ENCODE measurements around the gene SCGB3A2.

Gene SCGB3A2

DNA sequence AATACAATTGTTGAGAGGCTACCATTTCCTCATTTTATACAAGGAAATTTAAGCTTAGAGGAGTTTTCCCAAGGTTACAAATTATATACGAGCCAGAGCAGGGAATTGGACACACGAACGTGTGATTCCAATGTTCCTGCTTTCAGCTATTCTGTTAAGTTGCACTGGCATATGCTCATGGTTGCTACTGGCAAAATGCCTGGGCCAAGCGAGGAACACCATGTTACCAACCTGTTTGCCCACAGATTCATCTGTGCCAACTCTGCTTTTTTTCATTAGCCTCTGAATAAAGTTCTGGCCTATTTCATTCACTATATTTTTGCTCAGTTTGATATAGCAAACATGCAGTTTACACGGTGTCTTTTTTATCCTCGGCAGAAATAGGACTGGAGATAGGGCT is 32.9 kb downstream of the SCGB3A2 start:
- DNase-seq = no peak

DNA sequence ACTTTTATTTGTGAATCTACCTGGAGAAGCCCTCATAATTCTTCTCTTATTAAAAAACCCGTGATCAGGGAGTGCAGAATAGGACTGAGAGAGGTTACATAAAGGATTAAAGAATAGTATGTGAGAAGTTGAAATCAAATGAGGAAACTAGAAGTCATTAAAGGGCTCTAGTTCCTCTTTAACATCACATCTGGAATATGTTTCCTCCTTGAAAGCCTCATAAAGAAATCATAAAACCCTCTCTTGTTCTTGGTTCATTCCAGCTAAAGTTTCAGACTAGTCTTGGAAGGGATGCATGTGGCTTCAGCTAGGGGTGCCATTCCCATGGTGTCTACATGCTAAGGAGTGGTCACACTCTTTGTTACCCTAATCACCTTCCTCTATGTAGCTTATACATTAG is 33.5 kb downstream of the SCGB3A2 start:
- peak; percentile 42 for DNase-seq

DNA sequence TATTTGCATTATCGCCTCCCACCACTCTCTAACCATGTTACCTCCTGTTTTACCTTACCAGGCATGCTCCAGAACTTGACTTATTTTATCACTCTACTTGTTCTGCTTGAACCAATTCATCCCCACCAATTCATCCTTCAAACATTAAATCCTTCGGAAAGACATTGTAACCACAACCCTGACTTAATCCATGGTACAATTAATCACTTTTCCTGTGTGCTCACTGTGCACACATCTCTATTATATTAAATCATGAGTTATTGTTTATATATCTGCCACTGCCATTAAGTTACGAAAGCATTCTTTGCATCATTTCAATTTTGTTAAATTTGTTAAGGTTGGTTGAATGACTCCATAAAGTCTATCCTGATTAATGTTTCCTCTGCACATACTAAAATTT is 35.3 kb downstream of the SCGB3A2 start:
- DNase-seq = no peak

DNA sequence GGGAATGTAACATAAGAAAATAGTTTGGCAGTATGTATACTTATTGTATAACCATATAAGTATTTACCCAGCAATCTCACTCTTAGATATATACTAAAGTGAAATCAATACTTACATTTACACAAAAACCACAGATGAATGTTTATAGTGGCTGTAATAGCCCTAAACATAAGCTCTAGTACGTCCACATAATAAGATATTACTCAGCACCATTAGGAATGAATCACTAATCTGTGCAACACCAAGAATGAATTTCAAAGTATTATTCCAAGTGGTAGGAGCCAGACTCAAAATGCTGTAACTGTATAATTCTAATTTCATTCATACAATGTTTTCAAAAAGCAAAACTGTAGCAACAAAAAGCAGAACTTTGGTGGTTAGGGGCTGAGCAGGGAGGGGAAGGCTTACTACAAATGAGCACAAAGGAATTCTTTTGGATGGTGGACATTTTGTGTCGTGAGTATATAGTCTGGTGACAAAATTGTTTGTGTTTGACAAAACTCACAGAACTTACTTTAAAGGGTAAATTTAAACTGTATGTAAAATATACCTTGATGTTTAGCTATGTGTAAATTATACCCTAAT is 39.7 kb downstream of the SCGB3A2 start:
- no peak for DNase-seq

DNA sequence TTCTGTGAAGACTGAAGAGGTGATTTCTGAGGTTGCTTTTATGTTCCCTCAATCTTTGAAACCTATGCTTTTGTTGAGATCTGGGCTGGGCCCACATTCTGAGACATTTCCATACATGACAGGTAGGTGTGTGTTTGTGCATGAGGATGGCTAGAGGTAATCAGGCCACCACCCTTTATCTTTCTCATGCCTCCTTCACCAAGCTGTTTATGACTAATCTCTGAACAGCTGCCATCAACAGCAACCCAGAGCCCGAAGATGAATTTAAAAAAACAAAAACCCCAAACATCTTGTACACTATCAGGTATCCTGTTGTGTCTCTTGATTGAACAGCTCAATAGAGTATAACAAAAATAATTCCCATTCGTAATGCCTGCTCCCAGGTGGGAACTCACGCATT is 40.4 kb downstream of the SCGB3A2 start:
- DNase-seq = no peak

DNA sequence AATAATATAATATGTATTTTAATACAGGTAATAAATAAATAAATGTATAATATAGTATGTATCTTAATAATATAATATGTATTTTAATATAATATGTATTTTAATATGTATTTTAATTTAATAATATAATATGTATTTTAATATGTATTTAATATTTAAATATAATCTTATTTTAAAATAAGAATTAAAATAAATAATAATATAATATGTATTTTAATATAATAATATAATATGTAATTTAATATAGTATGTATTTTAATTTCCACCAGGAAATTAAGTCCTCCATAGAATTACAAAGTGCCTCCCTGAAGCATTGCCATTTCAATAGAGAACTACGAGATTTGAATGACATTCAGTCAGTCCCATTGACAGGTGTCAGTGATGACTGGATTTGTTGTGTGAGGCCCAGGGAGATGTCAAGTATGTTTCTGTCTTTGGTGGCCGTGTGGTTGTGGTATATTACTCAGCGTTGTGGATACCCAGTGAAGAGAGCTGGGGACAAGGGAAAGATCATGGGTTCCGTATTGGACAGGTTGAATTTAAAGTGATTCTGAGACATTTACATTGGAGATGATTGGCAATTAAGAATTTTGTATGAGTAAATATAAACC is 42.0 kb downstream of the SCGB3A2 start:
- no peak for DNase-seq

DNA sequence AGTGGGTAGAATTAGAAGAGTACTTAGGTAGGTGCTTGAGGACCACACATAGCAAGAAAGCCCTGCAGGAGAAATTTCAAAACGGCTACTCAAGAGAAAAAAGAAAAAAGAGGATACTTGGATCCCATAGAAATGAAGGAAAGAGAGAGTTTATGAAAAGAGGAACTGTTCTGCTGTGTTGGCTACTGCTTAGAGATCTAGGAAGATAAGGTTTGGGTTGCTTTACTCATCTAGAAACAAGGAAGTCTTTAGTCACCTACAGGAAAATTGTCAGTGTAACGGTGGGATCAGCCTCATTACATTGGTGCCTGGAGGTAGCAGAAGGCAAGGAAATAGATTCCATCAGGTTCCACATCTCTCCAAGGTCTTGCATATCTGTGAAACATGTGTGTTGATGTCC is 42.6 kb downstream of the SCGB3A2 start:
- DNase-seq = peak; percentile 66

DNA sequence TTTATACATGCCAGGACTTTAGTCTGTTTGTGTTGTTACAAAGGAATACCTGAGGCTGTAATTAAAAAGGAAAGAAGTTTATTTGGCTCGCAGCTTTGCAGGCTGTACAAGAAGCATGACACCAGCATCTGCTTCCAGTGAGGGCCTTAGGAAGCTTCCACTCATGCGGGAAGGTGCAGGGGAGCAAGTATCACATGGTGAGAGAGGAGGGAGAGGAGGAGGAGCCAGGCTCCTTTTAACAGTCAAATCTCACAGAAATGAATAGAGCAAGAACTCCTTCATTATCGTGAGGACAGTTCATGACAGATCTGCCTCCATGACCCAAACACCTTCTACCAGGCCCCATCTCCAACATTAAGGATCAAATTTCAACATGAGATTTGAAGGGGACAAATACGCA is 46.5 kb downstream of the SCGB3A2 start:
- DNase-seq = no peak

DNA sequence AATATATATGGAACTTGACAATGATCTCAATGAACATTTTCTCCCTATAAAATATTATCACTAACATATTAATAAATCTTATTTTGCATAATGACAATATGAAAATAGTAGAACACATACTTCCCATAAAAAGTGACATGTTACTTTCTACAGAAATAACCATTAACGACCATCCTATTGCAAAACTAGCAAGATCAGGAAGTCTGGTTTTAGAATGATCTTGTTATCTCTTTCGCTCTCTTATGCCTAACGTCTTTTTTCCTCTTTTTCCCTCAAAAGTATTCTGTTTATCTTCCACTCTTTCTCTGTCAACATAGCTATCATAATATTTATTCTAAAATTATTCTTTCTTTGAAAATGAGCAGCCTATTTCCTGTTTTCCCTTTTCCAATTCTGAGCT is 49.4 kb downstream of the SCGB3A2 start:
- DNase-seq = no peak

DNA sequence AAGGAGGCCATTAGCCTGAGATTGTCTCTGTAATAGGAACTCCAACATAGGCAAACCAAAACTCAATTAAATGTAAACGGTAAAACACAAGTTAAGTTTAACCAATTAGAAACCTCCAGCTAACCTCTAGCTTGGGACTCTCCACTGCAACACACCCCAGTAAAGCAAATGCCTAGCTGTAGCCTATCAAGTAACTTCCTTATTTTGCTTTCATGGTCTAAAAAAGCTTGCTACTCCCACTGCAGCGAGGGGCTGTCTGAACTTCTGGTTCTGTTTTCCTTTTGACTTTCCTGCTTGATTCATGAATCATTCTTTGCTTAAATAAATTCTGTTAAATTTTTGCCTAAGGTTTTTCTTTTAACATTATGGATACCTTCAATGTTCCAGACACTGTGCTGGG is 52.3 kb downstream of the SCGB3A2 start:
- no peak for DNase-seq

Data from GF-D8 (cell line).